RWPE2 (cell line): ENCODE results near the gene DCLRE1B.

Experiments
- ATAC-seq: fragments of 200-7000 bp; cut with Tn5 transposase; 3 replicates; pipeline ENCODE4 v1.9.1; 2021; ENCODE audit warnings: low read depth
- DNase-seq: peaks from one replicate; pipeline ENCODE4 v3.0.0-alpha.2; 2020; ENCODE audit warnings: low spot score
- H3K27ac ChIP-seq: fragments of 450-650 bp; 2 replicates; pipeline ENCODE4 v1.5.1; 2017; ENCODE audit warnings: mild to moderate bottlenecking; ENCODE audit not compliant: poor library complexity, severe bottlenecking
- H3K27me3 ChIP-seq: fragments of 250-450 bp; sonication (Bioruptor Pico); 2 replicates; pipeline ENCODE4 v1.5.1; 2021; ENCODE audit warnings: mild to moderate bottlenecking, moderate library complexity; ENCODE audit not compliant: insufficient read depth, poor library complexity, severe bottlenecking
- H3K36me3 ChIP-seq: fragments of 250-450 bp; sonication (Bioruptor Pico); 2 replicates; pipeline ENCODE4 v1.5.1; 2020; ENCODE audit warnings: low read depth, mild to moderate bottlenecking, moderate library complexity
- H3K4me1 ChIP-seq: fragments of 250-450 bp; sonication (Bioruptor Pico); 2 replicates; pipeline ENCODE4 v1.5.1; 2021; ENCODE audit warnings: mild to moderate bottlenecking, moderate library complexity; ENCODE audit not compliant: insufficient read depth, poor library complexity, severe bottlenecking
- H3K4me3 ChIP-seq: fragments of 250-450 bp; sonication (Bioruptor Pico); 2 replicates; pipeline ENCODE4 v1.5.1; 2021; ENCODE audit warnings: mild to moderate bottlenecking, moderate library complexity; ENCODE audit not compliant: severe bottlenecking
- H3K9me3 ChIP-seq: fragments of 250-450 bp; sonication (Bioruptor Pico); 2 replicates; pipeline ENCODE4 v1.5.1; 2021; ENCODE audit warnings: mild to moderate bottlenecking, moderate library complexity; ENCODE audit not compliant: severe bottlenecking
- TF ChIP-seq, protein P1 (sequence below): fragments of 450-650 bp; IDR thresholded peaks from one replicate; pipeline ENCODE4 v1.5.1; 2017; ENCODE audit warnings: mild to moderate bottlenecking, moderate library complexity; ENCODE audit not compliant: poor library complexity, severe bottlenecking

DCLRE1B gene

DNA sequence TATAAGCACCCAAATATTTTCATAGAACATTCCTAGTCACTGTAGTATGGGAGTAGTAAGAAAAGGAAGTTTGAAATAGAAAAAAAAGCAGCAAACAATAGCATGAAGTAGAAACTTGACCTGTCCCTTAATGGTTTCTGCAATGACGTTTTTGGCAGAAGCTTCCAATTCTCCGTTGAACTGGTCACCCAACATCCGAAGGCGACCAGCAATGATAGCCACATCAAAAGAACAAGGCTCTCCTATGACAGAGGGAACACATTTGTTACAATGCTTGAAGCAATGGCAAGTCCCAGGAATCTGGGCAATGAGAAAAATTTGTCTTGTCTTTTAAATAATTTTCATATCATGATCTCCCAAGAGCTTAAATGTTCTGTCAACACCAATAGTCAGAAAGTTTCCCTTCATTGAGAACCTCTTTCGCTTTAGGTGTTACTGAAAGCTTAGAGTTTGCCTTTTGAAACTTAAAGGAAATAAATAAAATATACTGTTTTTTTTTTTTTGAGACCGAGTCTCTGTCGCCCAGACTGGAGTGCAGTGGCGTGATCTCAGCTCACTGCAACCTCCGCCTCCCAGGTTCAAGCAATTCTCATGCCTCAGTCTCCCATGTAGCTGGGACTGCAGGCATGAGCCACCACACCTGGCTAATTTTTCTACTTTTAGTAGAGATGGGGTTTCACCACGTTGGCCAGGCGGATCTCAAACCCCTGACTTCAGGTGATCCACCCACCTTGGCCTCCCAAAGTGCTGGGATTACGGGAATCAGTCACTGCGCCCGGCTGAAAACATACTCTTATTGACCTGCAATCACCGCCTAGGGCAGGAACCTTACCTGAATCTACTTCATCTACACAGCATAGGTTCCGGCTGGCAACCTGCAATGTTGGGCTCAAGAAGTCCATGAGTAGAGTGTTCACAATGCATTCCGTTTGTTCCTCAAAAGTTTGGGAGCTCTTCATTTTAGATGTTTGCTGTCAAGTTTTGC, 18.4 kb upstream of the DCLRE1B start:
- H3K36me3 ChIP-seq = no peaks in the 10 kb centered on the region
- no peak for ATAC-seq
- TF ChIP-seq, protein P1, sequence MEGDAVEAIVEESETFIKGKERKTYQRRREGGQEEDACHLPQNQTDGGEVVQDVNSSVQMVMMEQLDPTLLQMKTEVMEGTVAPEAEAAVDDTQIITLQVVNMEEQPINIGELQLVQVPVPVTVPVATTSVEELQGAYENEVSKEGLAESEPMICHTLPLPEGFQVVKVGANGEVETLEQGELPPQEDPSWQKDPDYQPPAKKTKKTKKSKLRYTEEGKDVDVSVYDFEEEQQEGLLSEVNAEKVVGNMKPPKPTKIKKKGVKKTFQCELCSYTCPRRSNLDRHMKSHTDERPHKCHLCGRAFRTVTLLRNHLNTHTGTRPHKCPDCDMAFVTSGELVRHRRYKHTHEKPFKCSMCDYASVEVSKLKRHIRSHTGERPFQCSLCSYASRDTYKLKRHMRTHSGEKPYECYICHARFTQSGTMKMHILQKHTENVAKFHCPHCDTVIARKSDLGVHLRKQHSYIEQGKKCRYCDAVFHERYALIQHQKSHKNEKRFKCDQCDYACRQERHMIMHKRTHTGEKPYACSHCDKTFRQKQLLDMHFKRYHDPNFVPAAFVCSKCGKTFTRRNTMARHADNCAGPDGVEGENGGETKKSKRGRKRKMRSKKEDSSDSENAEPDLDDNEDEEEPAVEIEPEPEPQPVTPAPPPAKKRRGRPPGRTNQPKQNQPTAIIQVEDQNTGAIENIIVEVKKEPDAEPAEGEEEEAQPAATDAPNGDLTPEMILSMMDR = no peak
- H3K9me3 ChIP-seq = no peaks in the 10 kb centered on the region
- H3K27me3 ChIP-seq = no peaks in the 10 kb centered on the region
- H3K27ac ChIP-seq = no peak overlapping the region
- no peak for DNase-seq
- peaks cover 6% of the 10 kb centered on the region for H3K4me1 ChIP-seq
- H3K4me3 ChIP-seq = no peak overlapping the region

DNA sequence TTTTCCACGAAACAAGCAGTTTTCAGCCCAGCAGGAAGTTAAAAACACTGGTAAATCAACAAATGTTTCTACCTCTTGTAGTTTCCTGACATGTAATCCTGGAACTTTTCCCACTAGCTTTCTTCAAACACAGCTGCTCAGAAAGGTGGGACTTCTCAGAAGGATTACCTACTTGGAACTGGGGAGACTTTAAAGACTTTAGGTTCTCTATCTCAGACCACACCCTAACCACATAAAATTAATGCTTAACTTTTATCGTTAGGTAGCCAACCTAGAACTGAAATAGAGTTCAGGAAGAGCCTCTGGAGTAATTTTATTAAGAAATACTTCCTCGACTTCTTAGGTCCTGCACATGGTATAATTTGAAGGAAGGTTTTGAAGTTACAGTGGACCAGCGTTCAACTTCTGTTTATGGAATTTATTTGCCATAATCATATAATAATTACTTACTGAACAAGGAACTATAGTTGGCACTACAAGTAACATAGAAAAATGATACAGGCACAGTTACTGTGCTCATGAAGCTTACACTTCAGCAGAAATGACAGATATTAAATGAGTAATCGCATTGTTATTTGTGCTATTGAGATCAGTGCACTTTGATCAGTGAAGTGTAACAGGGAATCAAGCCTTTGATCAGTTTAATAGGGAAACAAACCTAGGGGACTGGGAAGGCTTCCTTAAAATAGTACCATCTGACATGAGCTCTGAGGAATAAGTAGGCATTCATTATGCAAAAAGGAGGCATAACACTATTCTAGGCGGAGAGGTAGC, 17.5 kb upstream of the DCLRE1B start, which contains the start of gene BCL2L15:
TSS of gene BCL2L15 (minus strand) at position 180 of the 774 bp plus-strand sequence. CDS start 206 bp downstream, outside the sequence.
- Histone ChIP-seq H3K4me1 (peaks cover 6% of the 10 kb centered on the region), H3K9me3 (no peaks in the 10 kb centered on the region), H3K27me3 (no peaks in the 10 kb centered on the region), H3K4me3 (no peak within 1 kb of the TSS), H3K27ac (no peak within 1 kb of the TSS), H3K36me3 (no peaks in the 10 kb centered on the region)
- ATAC-seq (no peak), DNase-seq (no peak)
- TF ChIP-seq, protein P1 = no peak

DNA sequence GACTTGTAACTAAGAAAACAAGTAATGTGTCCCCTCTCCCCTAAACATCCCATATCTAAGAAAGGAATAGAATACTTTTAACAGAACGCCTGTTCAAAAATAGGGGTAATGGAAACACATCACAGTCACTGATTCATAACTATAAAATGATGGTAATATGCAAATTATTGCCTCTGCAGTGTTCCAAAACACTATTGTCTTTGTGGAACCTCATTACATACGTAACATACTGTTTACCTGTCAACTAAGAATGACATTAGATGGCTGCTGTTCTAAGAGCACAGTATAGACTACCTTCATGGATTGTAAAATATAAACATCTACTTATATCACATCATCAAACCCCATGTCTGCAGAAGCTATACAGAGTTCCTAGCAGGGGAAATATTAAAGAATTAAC, 14.3 kb upstream of the DCLRE1B start:
- TF ChIP-seq, protein P1 = no peak
- ATAC-seq (no peak), DNase-seq (no peak)
- no peaks in the 10 kb centered on the region for H3K9me3 ChIP-seq
- H3K27me3 ChIP-seq = no peaks in the 10 kb centered on the region
- no peak overlapping the region for H3K4me3 ChIP-seq
- no peak overlapping the region for H3K27ac ChIP-seq
- H3K4me1 ChIP-seq = peaks cover 6% of the 10 kb centered on the region
- H3K36me3 ChIP-seq = peaks cover 18% of the 10 kb centered on the region; the same call in 1 of the 2 replicates

DNA sequence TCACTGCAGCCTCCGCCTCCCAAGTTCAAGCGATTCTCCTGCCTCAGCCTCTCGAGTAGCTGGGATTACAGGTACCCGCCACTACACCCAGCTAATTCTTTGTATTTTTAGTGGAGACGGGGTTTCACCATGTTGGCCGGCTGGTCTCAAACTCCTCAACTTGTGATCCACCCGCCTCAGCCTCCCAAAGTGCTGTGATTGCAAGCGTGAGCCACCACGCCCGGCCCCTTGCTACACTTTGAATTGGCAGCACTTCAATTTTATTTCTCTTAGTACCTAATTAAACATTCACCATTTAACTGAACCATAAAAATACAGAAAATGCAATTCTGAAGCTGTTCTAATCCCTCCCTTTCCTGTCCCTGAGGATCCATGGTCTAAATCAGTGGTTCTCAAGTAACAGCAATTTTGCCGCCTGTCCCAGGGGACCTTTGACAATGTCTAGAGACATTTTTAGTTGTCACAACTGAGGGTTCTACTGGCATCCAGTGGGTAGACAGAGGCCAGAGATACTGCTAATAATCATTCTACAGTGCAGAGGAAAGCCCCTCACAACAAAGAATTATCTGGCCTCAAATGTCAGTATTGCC, 13.4 kb upstream of the DCLRE1B start:
- Histone ChIP-seq H3K36me3 (peaks cover 24% of the 10 kb centered on the region; the same call in 1 of the 2 replicates), H3K4me3 (no peak overlapping the region), H3K27me3 (no peaks in the 10 kb centered on the region), H3K9me3 (no peaks in the 10 kb centered on the region), H3K4me1 (peaks cover 6% of the 10 kb centered on the region), H3K27ac (no peak overlapping the region)
- ATAC-seq = no peak
- no peak for DNase-seq
- TF ChIP-seq, protein P1 = no peak
